GM10847 (cell line): Measurements from ENCODE around the gene SAT1.

Source experiments
- POLR2A ChIP-seq: IDR thresholded peaks from 2 replicates; pipeline ENCODE4 v1.6.1; 2011; ENCODE audit not compliant: insufficient read length; ENCODE audit errors: extremely low read depth

SAT1 gene

GRCh38 chrX:23790155-23790497, 7.2 kb downstream of the SAT1 start:
- no peak for TF ChIP-seq POLR2A

- no peak for TF ChIP-seq POLR2A
These were observed 10.0 kb downstream of the SAT1 start for GRCh38 chrX:23792861-23793553.

- TF ChIP-seq POLR2A = no peak
These were observed 12.2 kb downstream of the SAT1 start for GRCh38 chrX:23795221-23795620.

GRCh38 chrX:23797371-23798128, 14.6 kb downstream of the SAT1 start:
- TF ChIP-seq POLR2A = no peak

- no peak for TF ChIP-seq POLR2A
These were observed 16.6 kb downstream of the SAT1 start for GRCh38 chrX:23799469-23800065.

- TF ChIP-seq POLR2A = no peak
These were observed 19.5 kb downstream of the SAT1 start for GRCh38 chrX:23802431-23802830.

- TF ChIP-seq POLR2A = no peak
These were observed 21.0 kb downstream of the SAT1 start for GRCh38 chrX:23803931-23804381.

- no peak for TF ChIP-seq POLR2A
These were observed 21.6 kb downstream of the SAT1 start for GRCh38 chrX:23804578-23804977.

- TF ChIP-seq POLR2A = no peak
These were observed 22.4 kb downstream of the SAT1 start for GRCh38 chrX:23805389-23805788.

GRCh38 chrX:23810279-23810678, 27.3 kb downstream of the SAT1 start:
- TF ChIP-seq POLR2A = no peak

- TF ChIP-seq POLR2A = no peak
These were observed 28.2 kb downstream of the SAT1 start for GRCh38 chrX:23811108-23811651.

- TF ChIP-seq POLR2A = no peak
These were observed 28.7 kb downstream of the SAT1 start for GRCh38 chrX:23811656-23812055.

- no peak for TF ChIP-seq POLR2A
These were observed 30.8 kb downstream of the SAT1 start for GRCh38 chrX:23813808-23814207.

GRCh38 chrX:23815376-23815775, 32.4 kb downstream of the SAT1 start:
- TF ChIP-seq POLR2A = no peak

- no peak for TF ChIP-seq POLR2A
These were observed 33.2 kb downstream of the SAT1 start for GRCh38 chrX:23816179-23816578.

GRCh38 chrX:23817979-23818336, 35.0 kb downstream of the SAT1 start:
- TF ChIP-seq POLR2A = no peak
